Measurements from ENCODE around the gene SCN8A. TPM values are rescaled to one million over a fixed set of nuclear protein-coding genes. Genes with fewer than 3 reads are reported as not detected.
"Not testable (repeated sequence)": the region's sequence is repeated elsewhere in the genome, so short reads cannot be mapped to it uniquely, and the experiment has no call there.

SCN8A gene
- total RNA-seq, 1 donor = 33.7 TPM

GRCh38 chr12:51635346-51635745 lies 44.3 kb downstream of the SCN8A start:
- no peak for DNase-seq (ENCODE audit: low read depth)
- no peak overlapping the region for H3K4me3 ChIP-seq (ENCODE audit: low read depth, low read length)
- no peak for TF ChIP-seq CTCF (IDR thresholded peaks at IDR 0.05; ENCODE audit: insufficient read depth, low read depth, low read length)

- no peak for TF ChIP-seq CTCF (IDR thresholded peaks at IDR 0.05; ENCODE audit: insufficient read depth, low read depth, low read length)
- H3K4me3 ChIP-seq (ENCODE audit: low read depth, low read length) = no peak overlapping the region
- DNase-seq (ENCODE audit: low read depth) = no peak
Observed at GRCh38 chr12:51636581-51636980, 45.5 kb downstream of the SCN8A start.

GRCh38 chr12:51636986-51637385 lies 46.0 kb downstream of the SCN8A start:
- no peak for TF ChIP-seq CTCF (IDR thresholded peaks at IDR 0.05; ENCODE audit: insufficient read depth, low read depth, low read length)
- no peak overlapping the region for H3K4me3 ChIP-seq (ENCODE audit: low read depth, low read length)
- no peak for DNase-seq (ENCODE audit: low read depth)

- DNase-seq (ENCODE audit: low read depth) = no peak
- no peak overlapping the region for H3K4me3 ChIP-seq (ENCODE audit: low read depth, low read length)
- no peak for TF ChIP-seq CTCF (IDR thresholded peaks at IDR 0.05; ENCODE audit: insufficient read depth, low read depth, low read length)
Observed at GRCh38 chr12:51639361-51639760, 48.3 kb downstream of the SCN8A start.

- no peak for DNase-seq (ENCODE audit: low read depth)
- no peak for TF ChIP-seq CTCF (IDR thresholded peaks at IDR 0.05; ENCODE audit: insufficient read depth, low read depth, low read length)
- H3K4me3 ChIP-seq (ENCODE audit: low read depth, low read length) = no peak overlapping the region
Observed at GRCh38 chr12:51642286-51642685, 51.3 kb downstream of the SCN8A start.

GRCh38 chr12:51643951-51644350 lies 52.9 kb downstream of the SCN8A start:
- no peak for TF ChIP-seq CTCF (IDR thresholded peaks at IDR 0.05; ENCODE audit: insufficient read depth, low read depth, low read length)
- no peak overlapping the region for H3K4me3 ChIP-seq (ENCODE audit: low read depth, low read length)
- no peak for DNase-seq (ENCODE audit: low read depth)

- H3K4me3 ChIP-seq (ENCODE audit: low read depth, low read length); DNase-seq (ENCODE audit: low read depth): not testable (repeated sequence)
Observed at GRCh38 chr12:51644691-51645090, 53.7 kb downstream of the SCN8A start.

Measured in fibroblast of villous mesenchyme (primary cell).